ENCODE results near the gene RHOU.

DNA sequence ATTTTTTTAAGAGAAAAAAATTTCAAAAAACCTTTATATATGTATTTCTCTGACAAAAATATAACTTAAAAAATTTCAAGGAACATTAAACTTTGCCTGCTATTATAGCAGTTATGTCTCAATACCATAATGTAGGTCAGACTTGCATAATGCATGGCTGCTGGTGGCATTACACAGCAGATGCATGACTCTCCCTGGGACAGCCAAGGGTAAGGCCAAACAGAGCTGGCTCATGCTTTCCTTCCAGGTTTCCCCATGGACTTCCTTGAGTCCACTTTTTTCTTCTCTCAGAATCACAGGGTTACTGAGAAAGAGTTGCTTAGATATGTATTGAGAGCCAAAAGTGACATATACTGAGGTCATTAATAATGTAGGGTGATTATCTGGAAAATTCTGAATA is 43.7 kb downstream of the RHOU start:
- TF ChIP-seq, protein P1, sequence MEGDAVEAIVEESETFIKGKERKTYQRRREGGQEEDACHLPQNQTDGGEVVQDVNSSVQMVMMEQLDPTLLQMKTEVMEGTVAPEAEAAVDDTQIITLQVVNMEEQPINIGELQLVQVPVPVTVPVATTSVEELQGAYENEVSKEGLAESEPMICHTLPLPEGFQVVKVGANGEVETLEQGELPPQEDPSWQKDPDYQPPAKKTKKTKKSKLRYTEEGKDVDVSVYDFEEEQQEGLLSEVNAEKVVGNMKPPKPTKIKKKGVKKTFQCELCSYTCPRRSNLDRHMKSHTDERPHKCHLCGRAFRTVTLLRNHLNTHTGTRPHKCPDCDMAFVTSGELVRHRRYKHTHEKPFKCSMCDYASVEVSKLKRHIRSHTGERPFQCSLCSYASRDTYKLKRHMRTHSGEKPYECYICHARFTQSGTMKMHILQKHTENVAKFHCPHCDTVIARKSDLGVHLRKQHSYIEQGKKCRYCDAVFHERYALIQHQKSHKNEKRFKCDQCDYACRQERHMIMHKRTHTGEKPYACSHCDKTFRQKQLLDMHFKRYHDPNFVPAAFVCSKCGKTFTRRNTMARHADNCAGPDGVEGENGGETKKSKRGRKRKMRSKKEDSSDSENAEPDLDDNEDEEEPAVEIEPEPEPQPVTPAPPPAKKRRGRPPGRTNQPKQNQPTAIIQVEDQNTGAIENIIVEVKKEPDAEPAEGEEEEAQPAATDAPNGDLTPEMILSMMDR (IDR thresholded peaks at IDR 0.05; ENCODE audit: low read depth, low read length), result no peak
- no peak for TF ChIP-seq EZH2phosphoT487 (IDR thresholded peaks at IDR 0.05; ENCODE audit: low read depth)

Measured in OCI-LY3 (cell line).